GM12875 (cell line): ENCODE data around the gene HMGN3.

Source experiments
- H3K4me3 ChIP-seq: one replicate; pipeline ENCODE4 v1.5.1; 2011; ENCODE audit warnings: low read depth, low read length, control low read depth
- CTCF ChIP-seq: IDR thresholded peaks from 2 replicates; pipeline ENCODE4 v1.5.1; 2011; ENCODE audit warnings: low read depth, mild to moderate bottlenecking, control low read depth, inconsistent platforms, low read length, moderate library complexity, borderline replicate concordance; ENCODE audit not compliant: insufficient read depth

The HMGN3 gene

DNA sequence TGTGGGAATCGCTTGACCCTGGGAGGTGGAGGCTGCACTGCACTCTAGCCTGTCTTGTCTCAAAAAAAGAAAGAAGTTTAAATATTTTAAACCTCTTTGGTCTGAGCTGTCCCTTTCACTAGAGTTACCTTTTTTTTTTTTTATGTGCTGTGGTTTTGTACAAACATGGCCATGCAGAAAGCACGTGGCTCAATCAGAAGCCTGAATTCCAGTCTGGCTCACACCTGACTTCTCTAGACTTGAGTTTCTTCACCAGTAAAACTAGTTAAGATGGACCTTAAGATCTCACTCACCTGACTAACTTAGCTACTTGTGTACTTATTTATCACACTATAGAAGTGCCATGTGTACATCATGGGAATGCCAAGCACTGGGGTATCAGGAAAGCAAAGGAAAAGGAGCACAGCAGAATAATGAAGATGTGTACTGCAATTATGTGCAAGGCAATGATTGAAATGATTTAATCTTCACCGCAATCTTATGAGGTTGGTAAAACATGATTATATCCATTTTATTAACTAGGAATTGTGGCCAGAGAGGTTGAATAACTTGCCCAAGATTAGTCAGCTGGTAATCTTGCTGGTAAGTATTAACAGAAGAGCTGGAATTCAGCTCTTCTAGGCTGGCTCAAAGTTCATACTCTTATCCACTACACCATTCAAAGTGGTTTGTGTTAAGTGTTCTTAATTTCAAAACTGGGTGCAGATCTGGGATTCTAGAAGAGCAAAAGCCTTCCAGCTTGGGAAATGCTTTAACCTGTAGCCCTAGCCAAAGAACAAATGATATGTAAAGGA lies 10.7 kb downstream of the HMGN3 start:
- TF ChIP-seq CTCF, result no peak
- H3K4me3 ChIP-seq, result no peak overlapping the region

DNA sequence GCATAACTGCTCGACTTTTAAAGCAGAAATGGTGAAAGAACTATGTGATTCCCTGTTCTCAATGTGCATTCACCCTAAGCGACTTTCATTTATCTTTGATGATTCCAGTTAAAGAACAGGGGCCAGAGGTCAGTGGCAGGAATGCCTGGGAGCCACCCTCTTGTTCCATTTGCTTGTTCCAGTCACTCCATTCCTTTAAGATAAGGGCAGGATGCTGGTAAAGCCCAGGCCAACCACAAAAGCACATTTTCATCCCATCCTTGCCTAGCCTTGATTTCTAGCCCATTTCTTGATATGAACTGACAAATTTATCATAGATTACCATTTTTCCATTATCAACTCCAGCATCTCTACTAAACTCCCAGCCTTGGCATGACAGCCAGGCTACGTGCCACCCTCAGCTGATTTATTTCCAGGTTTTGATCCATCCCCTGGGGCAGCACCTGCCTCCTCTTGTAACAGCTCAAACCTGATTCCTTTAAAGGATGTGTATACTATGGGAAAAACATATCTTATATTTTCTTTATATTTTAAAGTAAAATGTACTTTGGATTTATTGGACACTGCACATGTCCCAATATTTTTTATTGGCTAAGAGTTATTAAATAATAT lies 19.2 kb downstream of the HMGN3 start:
- no peak for TF ChIP-seq CTCF
- no peak overlapping the region for H3K4me3 ChIP-seq

DNA sequence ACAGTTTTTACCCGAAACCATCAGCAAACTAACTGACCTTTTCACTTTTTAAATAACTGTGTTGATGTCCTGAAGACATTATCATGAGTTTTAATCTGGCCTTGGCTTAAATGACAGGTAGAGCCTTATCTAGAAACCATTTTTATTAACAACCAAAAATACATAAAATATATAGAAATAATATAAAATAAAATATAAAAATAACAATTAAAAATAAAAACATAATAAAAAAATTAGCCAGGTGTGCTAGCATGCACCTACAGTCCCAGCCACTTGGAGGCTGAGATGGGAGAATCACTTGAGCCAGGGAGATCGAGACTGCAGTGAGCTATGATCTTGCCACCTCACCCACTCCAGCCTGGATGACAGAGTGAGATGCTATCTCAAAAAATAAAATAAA lies 21.6 kb downstream of the HMGN3 start:
- no peak for TF ChIP-seq CTCF
- H3K4me3 ChIP-seq, result no peak overlapping the region

GRCh38 chr6:79208816-79209215 lies 25.7 kb downstream of the HMGN3 start:
- no peak overlapping the region for H3K4me3 ChIP-seq
- TF ChIP-seq CTCF, result no peak

- no peak overlapping the region for H3K4me3 ChIP-seq
- TF ChIP-seq CTCF, result no peak
These were observed 30.7 kb downstream of the HMGN3 start for GRCh38 chr6:79203753-79204253.

DNA sequence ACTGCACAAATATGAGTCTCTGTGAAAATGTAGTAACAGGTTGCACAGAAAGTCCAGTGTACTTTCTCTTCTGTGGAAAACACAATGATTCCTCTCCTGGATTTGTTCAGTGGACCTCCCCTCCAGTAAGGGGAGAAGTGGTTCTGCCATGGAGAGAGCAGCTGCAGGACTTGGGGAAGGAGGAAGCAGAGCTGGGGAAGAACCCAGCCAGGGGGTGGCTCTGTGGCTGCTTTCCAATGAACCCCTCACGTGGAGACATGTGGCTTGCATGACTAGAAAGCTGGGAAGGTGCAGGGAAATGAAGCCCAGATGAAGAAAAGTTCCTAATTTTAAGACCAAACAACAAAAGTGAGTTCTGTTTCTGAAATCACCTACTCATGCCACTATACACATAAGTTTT lies 31.9 kb downstream of the HMGN3 start:
- TF ChIP-seq CTCF, result no peak
- no peak overlapping the region for H3K4me3 ChIP-seq

GRCh38 chr6:79201983-79202382 lies 32.5 kb downstream of the HMGN3 start:
- no peak for TF ChIP-seq CTCF
- H3K4me3 ChIP-seq, result no peak overlapping the region
